Mucosa of rectum (tissue), 2 donors: Measurements from ENCODE around the gene DRD3.

ENCODE experiments used
- H3K27ac ChIP-seq, 2 donors: one replicate each; pipeline ENCODE4 v1.7.0; 2013; ENCODE audit warnings: inconsistent platforms in 2 of 2, low read depth in 2 of 2, low read length in 2 of 2
- H3K27me3 ChIP-seq, 2 donors: one replicate each; pipeline ENCODE4 v1.7.0; 2013; ENCODE audit warnings: low read length in 2 of 2; ENCODE audit not compliant: control insufficient read depth in 2 of 2, insufficient read depth in 2 of 2
- H3K36me3 ChIP-seq, 2 donors: one replicate each; pipeline ENCODE4 v1.7.0; 2013; ENCODE audit warnings: low read length in 2 of 2; ENCODE audit not compliant: control insufficient read depth in 2 of 2, insufficient read depth in 2 of 2
- H3K4me1 ChIP-seq, 2 donors: one replicate each; pipeline ENCODE4 v1.7.0; 2013; ENCODE audit warnings: low read length in 2 of 2, mild to moderate bottlenecking in 1 of 2; ENCODE audit not compliant: control insufficient read depth in 2 of 2, insufficient read depth in 2 of 2
- H3K4me3 ChIP-seq, 2 donors: one replicate each; pipeline ENCODE4 v1.7.0; 2013; ENCODE audit warnings: low read length in 2 of 2
- H3K9ac ChIP-seq, 2 donors: one replicate each; pipeline ENCODE4 v1.7.0; 2013; ENCODE audit warnings: low read length in 2 of 2, low read depth in 1 of 2, mild to moderate bottlenecking in 1 of 2
- H3K9me3 ChIP-seq, 2 donors: one replicate each; pipeline ENCODE4 v1.7.0; 2013; ENCODE audit warnings: low read length in 2 of 2; ENCODE audit not compliant: control insufficient read depth in 2 of 2
- donor health status: healthy.
- donor health status: Normal muscosa, but diverticular disease.

DRD3 gene

GRCh38 chr3:114216186-114216970 lies 37.5 kb upstream of the DRD3 start:
- no peaks in the 10 kb centered on the region for H3K36me3 ChIP-seq
- no peak overlapping the region for H3K27ac ChIP-seq
- H3K9me3 ChIP-seq: no peaks in the 10 kb centered on the region
- no peak overlapping the region for H3K4me3 ChIP-seq
- no peaks in the 10 kb centered on the region for H3K4me1 ChIP-seq
- H3K27me3 ChIP-seq: no peaks in the 10 kb centered on the region
- no peak overlapping the region for H3K9ac ChIP-seq

- peak overlapping the region; percentile 60 to 76 for H3K27ac ChIP-seq
- peak overlapping the region; percentile 36 to 59 for H3K4me3 ChIP-seq
- no peaks in the 10 kb centered on the region for H3K9me3 ChIP-seq
- no peaks in the 10 kb centered on the region for H3K36me3 ChIP-seq
- H3K27me3 ChIP-seq: no peaks in the 10 kb centered on the region
- H3K4me1 ChIP-seq: no peaks in the 10 kb centered on the region
- H3K9ac ChIP-seq: peak overlapping the region; percentile 12 to 14
Measured at GRCh38 chr3:114214542-114215341, 35.9 kb upstream of the DRD3 start.

- H3K27me3 ChIP-seq: no peaks in the 10 kb centered on the region
- H3K9me3 ChIP-seq: no peaks in the 10 kb centered on the region
- peak overlapping the region; percentile 60 to 76 for H3K27ac ChIP-seq
- peak overlapping the region; percentile 36 to 59 for H3K4me3 ChIP-seq
- H3K9ac ChIP-seq: peak overlapping the region; percentile 12 to 14
- H3K36me3 ChIP-seq: no peaks in the 10 kb centered on the region
- no peaks in the 10 kb centered on the region for H3K4me1 ChIP-seq
Measured at GRCh38 chr3:114213627-114214541, 35.0 kb upstream of the DRD3 start.

GRCh38 chr3:114213292-114213626 lies 34.4 kb upstream of the DRD3 start:
- H3K4me3 ChIP-seq: peak overlapping the region in 1 of 2 donors; percentile 59
- H3K27ac ChIP-seq: peak overlapping the region in 1 of 2 donors; percentile 6
- no peaks in the 10 kb centered on the region for H3K4me1 ChIP-seq
- H3K36me3 ChIP-seq: no peaks in the 10 kb centered on the region
- H3K9me3 ChIP-seq: no peaks in the 10 kb centered on the region
- H3K9ac ChIP-seq: no peak overlapping the region
- H3K27me3 ChIP-seq: no peaks in the 10 kb centered on the region

- no peaks in the 10 kb centered on the region for H3K9me3 ChIP-seq
- no peak overlapping the region for H3K9ac ChIP-seq
- H3K27ac ChIP-seq: no peak overlapping the region
- no peaks in the 10 kb centered on the region for H3K36me3 ChIP-seq
- H3K4me1 ChIP-seq: no peaks in the 10 kb centered on the region
- no peak overlapping the region for H3K4me3 ChIP-seq
- H3K27me3 ChIP-seq: no peaks in the 10 kb centered on the region
Measured at GRCh38 chr3:114212646-114213045, 33.8 kb upstream of the DRD3 start.

GRCh38 chr3:114207768-114208167 lies 28.9 kb upstream of the DRD3 start:
- H3K9ac ChIP-seq: no peak overlapping the region
- no peaks in the 10 kb centered on the region for H3K27me3 ChIP-seq
- no peaks in the 10 kb centered on the region for H3K4me1 ChIP-seq
- no peaks in the 10 kb centered on the region for H3K9me3 ChIP-seq
- no peaks in the 10 kb centered on the region for H3K36me3 ChIP-seq
- no peak overlapping the region for H3K4me3 ChIP-seq
- H3K27ac ChIP-seq: no peak overlapping the region

- H3K27ac ChIP-seq: no peak overlapping the region
- H3K9me3 ChIP-seq: no peaks in the 10 kb centered on the region
- no peak overlapping the region for H3K9ac ChIP-seq
- H3K27me3 ChIP-seq: no peaks in the 10 kb centered on the region
- H3K4me1 ChIP-seq: no peaks in the 10 kb centered on the region
- no peaks in the 10 kb centered on the region for H3K36me3 ChIP-seq
- no peak overlapping the region for H3K4me3 ChIP-seq
Measured at GRCh38 chr3:114206342-114206741, 27.5 kb upstream of the DRD3 start.

GRCh38 chr3:114205541-114205940 lies 26.7 kb upstream of the DRD3 start:
- Histone ChIP-seq H3K9ac (no peak overlapping the region), H3K27me3 (no peaks in the 10 kb centered on the region), H3K4me3 (no peak overlapping the region), H3K9me3 (no peaks in the 10 kb centered on the region), H3K4me1 (no peaks in the 10 kb centered on the region), H3K36me3 (no peaks in the 10 kb centered on the region), H3K27ac (no peak overlapping the region)

GRCh38 chr3:114194750-114195149 lies 15.9 kb upstream of the DRD3 start:
- Histone ChIP-seq H3K36me3 (no peaks in the 10 kb centered on the region), H3K4me1 (no peaks in the 10 kb centered on the region), H3K27ac (no peak overlapping the region), H3K4me3 (no peak overlapping the region), H3K9me3 (no peaks in the 10 kb centered on the region), H3K27me3 (no peaks in the 10 kb centered on the region), H3K9ac (no peak overlapping the region)

GRCh38 chr3:114192136-114192535 lies 13.3 kb upstream of the DRD3 start:
- no peaks in the 10 kb centered on the region for H3K27me3 ChIP-seq
- H3K4me3 ChIP-seq: no peak overlapping the region
- H3K36me3 ChIP-seq: no peaks in the 10 kb centered on the region
- H3K27ac ChIP-seq: no peak overlapping the region
- no peaks in the 10 kb centered on the region for H3K4me1 ChIP-seq
- no peaks in the 10 kb centered on the region for H3K9me3 ChIP-seq
- H3K9ac ChIP-seq: no peak overlapping the region
